Ishikawa (cell line): ENCODE data around the gene ACYP2.

ENCODE experiments used
- CEBPB ChIP-seq: IDR thresholded peaks from 2 replicates; pipeline ENCODE4 v1.6.1; 2012
- FOXM1 ChIP-seq: IDR thresholded peaks from 2 replicates; pipeline ENCODE4 v1.6.1; 2012; ENCODE audit warnings: low read depth, borderline replicate concordance
- RAD21 ChIP-seq: IDR thresholded peaks from 2 replicates; pipeline ENCODE4 v1.6.1; 2012; ENCODE audit warnings: low read depth
- TAF1 ChIP-seq: IDR thresholded peaks from 2 replicates; pipeline ENCODE4 v1.6.1; 2012; ENCODE audit warnings: low read depth, mild to moderate bottlenecking

DNA sequence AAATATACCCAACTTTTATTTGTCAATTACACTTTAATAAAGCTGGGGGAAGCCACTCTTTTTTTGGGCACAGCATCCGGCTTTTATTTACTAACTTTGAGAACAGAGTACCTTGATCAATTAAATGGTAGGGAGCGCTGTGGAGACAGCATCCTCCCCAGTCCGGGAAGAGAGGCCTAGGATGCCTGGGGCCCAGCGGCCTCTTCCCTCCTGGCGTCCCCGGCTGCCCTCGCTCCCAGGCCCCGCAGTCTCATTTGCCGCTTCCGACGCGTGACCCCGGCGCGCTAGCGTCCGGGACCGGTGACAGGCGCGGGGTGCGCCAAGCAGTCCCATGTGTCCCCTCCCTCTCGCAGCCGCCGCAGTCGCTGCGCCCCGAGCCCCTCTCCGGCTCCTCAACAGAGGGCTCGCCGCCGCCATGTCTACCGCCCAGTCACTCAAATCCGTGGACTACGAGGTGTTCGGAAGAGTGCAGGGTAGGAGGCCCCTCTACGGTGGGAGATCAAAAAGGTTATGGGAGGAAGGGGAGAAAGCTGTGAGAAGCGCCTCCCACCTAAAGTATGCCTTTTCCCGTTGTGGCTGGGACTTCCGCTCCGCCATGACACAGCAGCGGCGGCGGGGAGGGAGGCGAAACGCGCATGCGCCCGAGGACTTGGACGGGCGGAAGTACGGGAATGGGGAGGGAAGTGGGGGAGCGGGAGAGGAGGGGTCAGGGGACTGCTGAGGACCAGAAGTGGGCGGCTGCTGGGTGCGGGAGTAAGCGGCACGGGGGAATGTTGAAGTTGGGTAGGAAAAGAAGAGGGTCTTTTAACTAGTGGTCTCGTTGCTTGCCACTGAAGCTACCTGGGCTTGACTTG is at the start of gene ACYP2:
- no peak for TF ChIP-seq RAD21
- no peak for TF ChIP-seq CEBPB
- TF ChIP-seq TAF1 = peak; percentile 93
- TF ChIP-seq FOXM1 = no peak
